NCI-H2171 treated with DMSO at 0.1 percent for 48 hours (cell line): ENCODE data around the gene DLG2.

ENCODE experiments used
- DNase-seq: peaks from one replicate; lab custom pipeline; 2025; lab: John Stamatoyannopoulos, UW

Gene DLG2

DNA sequence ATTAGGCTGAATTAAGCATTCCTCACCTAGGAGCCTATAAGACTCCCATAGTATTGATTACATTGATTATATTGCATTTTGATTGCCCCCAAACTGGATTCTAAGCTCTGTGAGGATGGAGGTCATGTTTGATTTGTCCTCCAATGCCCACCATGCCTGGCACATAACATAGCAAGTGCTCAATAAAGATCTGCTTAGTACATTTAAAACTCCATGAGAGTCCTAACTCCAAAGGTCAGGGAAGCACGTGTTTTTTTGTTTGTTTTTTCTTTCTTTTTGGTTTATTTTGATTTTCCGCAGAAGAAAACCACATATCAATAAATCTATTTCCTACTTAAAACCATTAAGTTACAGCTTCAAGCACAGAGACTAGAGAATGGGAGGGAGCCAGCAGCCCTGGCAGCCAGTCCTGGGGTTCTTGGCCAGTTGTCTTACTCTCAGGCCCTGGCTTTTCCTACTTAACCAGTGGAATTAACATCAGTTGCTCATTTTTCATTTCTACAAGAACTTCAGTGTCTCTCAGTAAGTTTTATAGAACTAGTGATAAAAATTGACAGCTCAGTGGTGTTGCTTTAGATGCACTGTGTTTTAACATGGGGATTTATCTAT lies 1911.1 kb downstream of the DLG2 start:
- no peak for DNase-seq

GRCh38 chr11:83713708-83714107 lies 1913.4 kb downstream of the DLG2 start:
- peak; percentile 8 for DNase-seq

GRCh38 chr11:83711106-83711527 lies 1916.0 kb downstream of the DLG2 start:
- DNase-seq: no peak

DNA sequence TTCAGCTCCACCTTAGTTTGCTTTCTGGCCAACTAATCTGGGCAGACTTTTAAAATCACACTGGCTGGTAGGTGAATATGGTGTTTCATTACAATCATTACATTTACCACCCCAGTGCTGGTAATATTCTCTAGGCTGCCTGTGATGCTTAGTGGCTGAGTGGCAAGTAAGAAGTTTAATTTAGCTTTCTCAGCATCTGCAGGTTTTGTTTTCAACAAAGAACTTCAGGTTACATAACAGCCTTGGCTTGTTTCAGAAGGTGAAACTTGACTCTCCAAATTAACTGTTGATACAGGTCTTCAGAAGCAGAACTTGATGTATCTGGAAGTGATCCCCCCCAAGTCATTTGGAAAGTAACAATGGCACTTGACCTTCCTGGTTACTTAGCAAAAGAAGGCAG lies 1917.7 kb downstream of the DLG2 start:
- no peak for DNase-seq

DNA sequence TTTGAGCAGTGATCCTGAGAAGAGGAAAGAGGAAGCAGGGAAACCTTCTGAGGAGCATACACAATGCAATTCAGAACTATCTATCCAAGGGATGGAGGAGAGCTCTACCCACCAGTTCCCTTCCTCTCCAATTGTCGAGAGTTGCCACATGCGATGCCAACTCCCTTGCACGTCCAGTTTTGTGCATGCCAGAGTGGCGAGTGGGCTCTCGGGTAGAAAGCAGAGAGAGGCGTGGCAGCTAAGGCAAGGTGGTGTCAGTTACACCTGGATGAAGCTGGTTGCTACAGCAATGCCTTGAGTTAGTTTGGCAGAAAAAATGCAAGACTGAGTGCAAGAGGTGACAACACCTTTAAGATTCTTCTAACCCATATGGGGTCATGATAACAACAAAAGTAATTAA lies 1920.6 kb downstream of the DLG2 start:
- no peak for DNase-seq

- no peak for DNase-seq
Observed at GRCh38 chr11:83702796-83703195, 1924.3 kb downstream of the DLG2 start.

GRCh38 chr11:83697518-83697917 lies 1929.6 kb downstream of the DLG2 start:
- DNase-seq: no peak

DNA sequence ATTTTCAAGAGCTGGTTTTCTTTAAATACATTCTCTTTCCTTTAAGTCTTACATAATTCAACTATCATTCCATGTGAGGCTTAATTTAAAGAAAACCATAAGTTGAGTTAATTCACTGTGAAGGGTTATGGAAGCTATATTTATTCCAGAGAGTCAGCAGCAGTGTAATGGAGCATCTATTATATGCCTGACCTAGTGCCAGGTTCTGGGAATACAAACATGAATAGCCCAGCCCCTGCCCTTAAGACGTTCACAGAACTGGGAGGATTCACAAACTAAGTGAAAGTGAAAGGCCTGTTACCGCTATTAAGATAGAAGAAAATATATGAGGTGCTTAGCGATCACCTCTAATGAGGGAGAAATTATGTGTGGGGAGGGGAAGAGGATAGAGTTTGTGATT lies 1932.1 kb downstream of the DLG2 start:
- no peak for DNase-seq

DNA sequence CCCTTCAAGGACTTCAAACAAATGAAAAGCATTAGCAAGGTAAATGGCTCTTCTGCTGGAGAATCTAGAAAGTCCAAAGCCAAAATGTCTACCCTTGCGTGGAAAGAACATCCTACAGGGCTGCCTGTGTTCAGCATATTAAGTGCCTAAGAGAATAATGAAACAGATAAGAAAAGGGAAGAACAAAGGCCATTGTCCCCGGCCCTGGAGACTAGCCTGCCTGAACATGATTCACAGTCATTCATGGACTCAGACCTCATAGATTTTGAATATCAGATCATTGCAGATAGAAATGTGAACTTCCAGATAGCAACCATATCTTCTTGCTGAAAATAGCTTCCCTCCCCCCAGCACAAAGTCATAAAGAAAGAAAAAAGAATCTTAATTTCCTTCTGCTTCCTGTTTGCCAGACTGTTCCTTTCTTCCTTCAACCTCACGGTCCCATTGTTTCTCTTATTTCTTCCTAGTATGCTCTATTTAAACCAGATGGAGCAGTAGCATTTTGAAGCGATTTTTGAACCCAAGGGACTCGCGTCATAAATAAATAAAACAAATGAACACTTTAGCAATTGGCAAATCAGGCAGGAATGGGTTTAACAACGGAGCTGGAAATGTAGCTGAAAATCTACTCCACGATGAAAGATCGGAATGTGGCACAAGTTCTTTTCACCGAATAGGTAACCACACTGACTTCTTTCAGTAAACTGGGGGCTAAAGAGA lies 1932.8 kb downstream of the DLG2 start:
- DNase-seq: no peak

DNA sequence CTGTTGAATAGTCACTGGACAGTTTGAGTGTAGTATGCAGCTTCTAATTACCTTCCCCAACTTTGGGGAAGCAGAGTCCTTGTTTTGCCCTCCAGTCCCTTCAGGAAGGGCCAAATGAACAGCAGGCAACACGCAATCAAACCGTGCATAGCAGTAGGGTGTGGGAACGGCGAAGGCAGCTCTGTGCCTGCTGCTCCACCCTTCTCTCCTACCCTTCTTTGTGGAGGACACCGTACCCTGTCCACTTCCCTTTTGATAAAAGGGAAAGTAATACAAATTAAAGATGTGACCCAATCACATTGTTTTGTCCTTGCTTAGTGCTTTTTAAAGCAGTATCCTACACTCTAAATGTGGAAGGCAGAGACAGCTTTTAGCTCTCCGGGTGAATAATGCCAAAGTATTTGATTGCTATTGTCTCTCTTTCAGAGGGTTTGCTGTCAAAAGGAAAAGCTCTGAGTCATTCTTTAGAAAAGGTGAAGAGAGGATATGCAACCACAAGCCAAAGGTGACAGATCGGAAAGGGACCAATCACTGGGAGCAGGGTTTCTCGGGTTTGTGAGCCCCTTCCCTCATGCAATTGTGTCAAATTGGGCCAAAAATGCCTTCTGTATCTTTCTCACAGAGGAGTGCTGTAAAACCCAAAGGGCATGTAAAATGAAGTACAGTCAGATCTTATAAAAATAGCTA lies 1933.7 kb downstream of the DLG2 start:
- no peak for DNase-seq

- DNase-seq: no peak
Observed at GRCh38 chr11:83692675-83693074, 1934.5 kb downstream of the DLG2 start.

- DNase-seq: no peak
Observed at GRCh38 chr11:83691451-83691950, 1935.6 kb downstream of the DLG2 start.

DNA sequence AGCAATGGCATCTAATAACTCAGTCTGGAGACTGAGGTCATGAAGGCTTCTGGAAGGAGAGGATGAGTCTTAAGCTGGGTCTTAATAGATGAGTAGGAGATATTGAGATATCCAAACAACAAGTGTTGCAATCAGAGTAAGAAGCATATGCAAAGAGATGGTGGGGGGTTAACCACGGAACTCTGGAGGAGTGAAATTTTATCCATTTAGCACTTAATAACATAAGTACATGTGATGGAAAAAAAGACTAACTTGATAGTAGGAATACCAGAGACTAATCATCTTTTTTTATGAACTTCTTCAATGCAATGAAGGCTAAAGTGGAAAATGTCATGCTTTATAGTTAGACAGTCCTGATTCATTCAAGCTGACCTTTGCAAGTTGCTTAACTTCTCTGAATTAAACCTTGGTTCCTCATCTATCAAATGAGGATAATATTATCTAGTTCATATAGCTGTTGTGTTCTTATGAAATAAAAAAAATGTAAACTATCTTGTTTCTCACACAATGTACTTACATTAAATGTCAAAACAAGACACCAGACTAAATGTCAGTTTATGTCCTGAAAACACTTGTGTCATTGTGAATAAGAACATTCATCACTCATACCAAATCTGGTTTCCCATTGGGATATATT lies 1937.9 kb downstream of the DLG2 start:
- no peak for DNase-seq

DNA sequence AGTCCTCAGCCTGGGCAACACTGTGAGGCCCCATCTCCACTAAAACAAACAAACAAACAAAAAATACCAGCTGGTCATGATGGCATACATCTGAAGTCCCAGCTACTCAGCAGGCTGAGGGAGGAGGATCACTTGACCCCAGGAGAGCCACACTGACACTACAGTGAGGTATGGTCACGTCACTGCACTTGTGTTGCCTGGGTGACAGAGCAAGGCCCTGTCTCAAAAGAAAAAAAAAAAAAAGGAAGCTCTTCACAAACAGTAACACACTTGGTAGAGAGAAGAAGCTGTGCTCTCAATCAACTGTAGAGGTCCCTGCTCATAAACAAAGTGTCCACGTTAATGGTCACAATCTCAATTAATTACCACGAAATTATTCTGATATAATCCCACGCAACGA lies 1939.4 kb downstream of the DLG2 start:
- DNase-seq: no peak

GRCh38 chr11:83685730-83686129 lies 1941.4 kb downstream of the DLG2 start:
- no peak for DNase-seq

DNA sequence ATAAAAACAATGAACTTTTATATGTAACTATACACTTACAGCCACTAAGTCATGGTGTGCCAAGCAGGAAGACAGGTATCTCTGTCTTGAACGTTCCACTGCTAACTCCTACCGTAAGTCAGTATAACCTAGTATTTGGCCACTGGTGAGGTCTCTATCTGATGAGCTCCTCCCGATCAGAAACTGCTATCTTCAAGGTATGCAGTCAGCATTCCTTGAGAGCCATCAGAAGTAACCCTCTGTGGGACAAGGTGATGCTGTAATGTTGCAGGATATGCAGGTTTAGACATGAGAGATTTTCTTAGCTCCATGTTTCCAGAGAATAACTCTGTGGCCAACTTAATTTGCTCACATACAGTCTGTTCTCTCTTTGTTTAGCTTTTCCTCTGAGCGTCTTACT lies 1943.1 kb downstream of the DLG2 start:
- no peak for DNase-seq

DNA sequence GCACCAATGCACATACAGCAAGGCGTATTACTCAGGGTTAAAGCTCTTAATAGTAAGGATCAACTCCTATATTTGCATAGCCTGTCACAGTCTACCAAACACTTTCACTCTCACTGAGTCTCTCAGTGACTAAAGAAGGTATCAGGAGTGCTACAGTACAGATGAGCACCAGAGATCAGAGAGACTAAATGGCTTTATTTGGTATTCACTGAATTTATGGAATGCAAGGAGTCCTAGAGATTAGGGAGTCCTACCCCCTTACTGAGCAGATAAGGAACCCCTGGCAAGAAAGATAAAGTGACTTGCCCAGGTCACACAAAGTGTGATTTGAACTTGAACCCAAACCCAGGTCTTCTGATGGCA lies 1944.6 kb downstream of the DLG2 start:
- no peak for DNase-seq

GRCh38 chr11:83681906-83682610 lies 1945.1 kb downstream of the DLG2 start:
- no peak for DNase-seq

DNA sequence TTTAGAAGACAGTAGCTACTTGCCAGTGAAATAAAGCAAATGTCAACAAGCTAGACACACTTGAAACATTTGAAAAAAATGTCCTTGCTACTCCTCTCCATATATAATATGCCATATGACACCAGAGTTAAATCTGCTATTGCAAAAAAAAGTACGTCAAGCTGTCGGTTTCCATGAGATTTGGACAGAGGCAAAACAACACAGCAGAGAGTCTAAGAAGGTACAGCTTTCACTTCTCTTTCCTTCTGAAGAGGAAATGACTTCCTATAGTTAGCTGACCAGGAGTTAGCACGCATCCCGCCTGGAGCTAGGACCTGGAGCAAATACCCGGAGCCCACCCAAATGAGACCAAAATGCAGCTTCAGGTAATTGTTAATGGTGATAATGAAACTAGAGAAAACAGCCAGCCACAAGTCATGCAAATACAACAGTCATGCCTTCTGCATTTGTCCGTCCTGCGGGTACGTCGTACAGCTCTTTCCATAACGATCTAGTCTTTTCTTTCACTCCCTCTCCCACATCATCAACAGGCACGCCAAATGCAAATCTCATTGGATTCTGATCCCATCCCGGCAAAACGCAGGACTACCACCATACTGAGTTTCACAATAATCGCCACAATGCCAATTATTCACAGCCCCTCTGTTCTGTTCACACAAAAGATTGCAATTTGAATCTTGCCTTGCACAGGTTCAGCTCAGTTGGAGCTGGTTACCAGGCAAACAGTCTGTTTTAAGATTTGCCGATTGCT lies 1945.9 kb downstream of the DLG2 start:
- DNase-seq: peak; percentile 73

GRCh38 chr11:83680321-83680720 lies 1946.8 kb downstream of the DLG2 start:
- DNase-seq: peak; percentile 41

DNA sequence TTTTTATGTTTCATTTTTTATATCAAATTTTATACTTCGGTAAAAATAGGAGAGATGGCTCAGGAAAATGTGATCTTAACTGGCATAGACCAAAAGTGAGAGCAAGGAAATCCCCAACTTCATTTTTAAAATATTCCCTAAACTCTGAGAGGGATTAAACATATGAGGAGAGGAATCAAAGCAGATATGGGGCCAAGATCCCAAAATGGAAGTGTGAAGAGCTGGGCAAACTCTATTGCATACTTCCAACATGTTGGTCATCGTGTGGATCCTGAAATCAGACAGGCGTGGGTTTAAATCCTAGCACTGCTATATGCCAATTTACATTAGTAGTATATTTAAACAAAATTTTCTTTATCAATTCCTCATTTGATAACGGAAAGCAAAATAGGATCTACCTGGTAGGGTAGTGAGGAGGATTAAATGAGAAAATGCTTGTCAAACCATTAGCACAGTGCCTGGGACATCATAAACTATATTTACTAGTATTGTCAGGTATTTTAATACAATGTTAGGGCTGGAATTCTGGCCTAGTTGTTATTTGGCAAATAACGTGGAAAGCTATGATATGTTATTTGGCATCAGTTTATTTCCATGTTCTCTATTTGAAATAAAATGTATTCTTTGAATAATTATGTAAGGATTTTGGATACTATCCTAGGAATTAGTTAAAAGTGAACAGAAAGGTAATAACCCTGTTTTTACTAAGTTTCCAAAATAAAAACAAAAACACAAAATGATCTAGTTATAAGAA lies 1948.1 kb downstream of the DLG2 start:
- DNase-seq: no peak
